K562 (cell line): ENCODE measurements around the gene DRICH1. TPM values are rescaled to one million over a fixed set of nuclear protein-coding genes. Genes with fewer than 3 reads are reported as not detected.

ENCODE experiments used
- CBX3 ChIP-seq, 2 experiments: IDR thresholded peaks; 1 replicate in 1 of 2; 2 replicates in 1 of 2; pipeline ENCODE4 v1.6.1; 2012; ENCODE audit warnings: inconsistent platforms in 2 of 2, low read length in 2 of 2, borderline replicate concordance in 1 of 2, control low read depth in 1 of 2
- CHAMP1 ChIP-seq: fragments of 450-650 bp; IDR thresholded peaks from 2 replicates; pipeline ENCODE4 v1.6.1; 2016; ENCODE audit warnings: mild to moderate bottlenecking
- CTCF ChIP-seq, 3 experiments: IDR thresholded peaks in 2 of 3; conservative IDR thresholded peaks in 1 of 3; 2 replicates each; pipeline ENCODE4 v1.5.1; 2011 to 2012; ENCODE audit warnings: low read length in 3 of 3, mild to moderate bottlenecking in 3 of 3, control low read depth in 2 of 3, improper control_type of control experiment in 1 of 3, inconsistent platforms in 1 of 3, low read depth in 1 of 3, mixed read lengths in 1 of 3, moderate library complexity in 1 of 3; ENCODE audit not compliant: insufficient read depth in 2 of 3
- EWSR1 ChIP-seq: fragments of 450-650 bp; IDR thresholded peaks from 2 replicates; pipeline ENCODE4 v1.6.1; 2018; ENCODE audit warnings: borderline replicate concordance, mild to moderate bottlenecking, low read depth, moderate library complexity; ENCODE audit not compliant: partially characterized antibody
- MNT ChIP-seq, 2 experiments: fragments of 450-650 bp; conservative IDR thresholded peaks; 2 replicates each; pipeline ENCODE4 v1.6.1; 2017; ENCODE audit warnings: mild to moderate bottlenecking in 2 of 2, moderate library complexity in 2 of 2
- PCBP1 ChIP-seq: fragments of 200-400 bp; formaldehyde crosslinking; IDR thresholded peaks from 2 replicates; pipeline ENCODE4 v1.6.1; 2018; ENCODE audit warnings: mild to moderate bottlenecking, low read depth, low read length; ENCODE audit not compliant: poor library complexity, severe bottlenecking
- RAD21 ChIP-seq, 2 experiments: fragments of 250-450 bp in 1 of 2; fragments of 450-650 bp in 1 of 2; sonication (Bioruptor Pico) in 1 of 2; formaldehyde crosslinking in 1 of 2; IDR thresholded peaks in 1 of 2; conservative IDR thresholded peaks in 1 of 2; 2 replicates each; pipeline versions ENCODE4 v1.4.0 to v1.8.0; 2020 to 2022; ENCODE audit warnings: mild to moderate bottlenecking in 2 of 2, moderate library complexity in 1 of 2
- ZBTB11 ChIP-seq, 3 experiments: fragments of 200-800 bp in 1 of 3; fragments of 250-450 bp in 1 of 3; fragments of 450-650 bp in 1 of 3; sonication (Bioruptor Pico) in 1 of 3; sonication (Bioruptor generic) in 1 of 3; formaldehyde crosslinking in 1 of 3; IDR thresholded peaks; 2 replicates each; pipeline versions ENCODE4 v1.6.1 to v1.8.0; 2016 to 2022; ENCODE audit warnings: mild to moderate bottlenecking in 2 of 3, missing genetic modification characterization in 2 of 3, missing compliant biosample characterization in 1 of 3, moderate library complexity in 1 of 3
- ZNF23 ChIP-seq: fragments of 250-450 bp; sonication (Bioruptor Pico); IDR thresholded peaks from 2 replicates; pipeline ENCODE4 v1.4.0; 2020; ENCODE audit warnings: mild to moderate bottlenecking
- polyA plus RNA-seq, 8 experiments: library from polyadenylated mRNA; depleted of rRNA in 4 of 8; stranded (reverse) in 5 of 8; unstranded in 3 of 8; fragments of >200 nt; fragmentation: Nextera tagmentation in 2 of 8; fragmentation: Illumina TruSeq in 1 of 8; extraction: Ambion mirVana in 2 of 8; extraction: Trizol in 1 of 8; gene quantifications; 2 replicates each; pipeline versions ENCODE4 v1.2.1 to v1.2.3, GENCODE V29; 2011 to 2014; ENCODE audit warnings: inconsistent platforms in 1 of 8, missing spikeins in 1 of 8
- total RNA-seq, 7 experiments: library from RNA; depleted of rRNA in 6 of 7; stranded (reverse); fragments of >200 nt in 6 of 7; fragmentation: Illumina TruSeq in 2 of 7; extraction: Trizol in 2 of 7; gene quantifications; 2 replicates each; pipeline versions ENCODE4 v1.2.1 to v1.2.3, GENCODE V29; 2011 to 2021; ENCODE audit warnings: low replicate concordance in 1 of 7

The DRICH1 gene
- total and polyA plus RNA-seq, 9 of the 15 experiments (the other 6 are each of a cell fraction or from before 2014, with no cell fraction given), result 0.07 to 0.36 (median 0.14) TPM; not detected in 2

- TF ChIP-seq PCBP1 (no peak), CTCF (IDR thresholded peaks at IDR 0.05 in 2 of 3, conservative IDR thresholded peaks at IDR 0.05 in 1 of 3; ENCODE audit: insufficient read depth in 2 of 3, low read depth in 1 of 3, low read length in 3 of 3) (peak; percentile 81 to 86 (median 85)), EWSR1 (no peak), ZNF23 (no peak), MNT (conservative IDR thresholded peaks at IDR 0.05) (no peak), ZBTB11 (CRISPR knock-in tag; IDR thresholded peaks at IDR 0.05) (no peak), RAD21 (CRISPR knock-in tag; conservative IDR thresholded peaks at IDR 0.05 in 1 of 2, IDR thresholded peaks at IDR 0.05 in 1 of 2) (peak in 1 of 2 experiments; percentile 81; a peak in 2 of 4 replicates), CHAMP1 (no peak), CBX3 (IDR thresholded peaks at IDR 0.05; ENCODE audit: borderline replicate concordance in 1 of 2, low read length in 2 of 2) (no peak)
These were observed 40.8 kb downstream of the DRICH1 start (continued) for GRCh38 chr22:23591201-23591791.
